ENCODE measurements around the gene STIP1.
A peak's percentile ranks its signal among the peaks of the same experiment; 100 is the strongest.

Gene STIP1

DNA sequence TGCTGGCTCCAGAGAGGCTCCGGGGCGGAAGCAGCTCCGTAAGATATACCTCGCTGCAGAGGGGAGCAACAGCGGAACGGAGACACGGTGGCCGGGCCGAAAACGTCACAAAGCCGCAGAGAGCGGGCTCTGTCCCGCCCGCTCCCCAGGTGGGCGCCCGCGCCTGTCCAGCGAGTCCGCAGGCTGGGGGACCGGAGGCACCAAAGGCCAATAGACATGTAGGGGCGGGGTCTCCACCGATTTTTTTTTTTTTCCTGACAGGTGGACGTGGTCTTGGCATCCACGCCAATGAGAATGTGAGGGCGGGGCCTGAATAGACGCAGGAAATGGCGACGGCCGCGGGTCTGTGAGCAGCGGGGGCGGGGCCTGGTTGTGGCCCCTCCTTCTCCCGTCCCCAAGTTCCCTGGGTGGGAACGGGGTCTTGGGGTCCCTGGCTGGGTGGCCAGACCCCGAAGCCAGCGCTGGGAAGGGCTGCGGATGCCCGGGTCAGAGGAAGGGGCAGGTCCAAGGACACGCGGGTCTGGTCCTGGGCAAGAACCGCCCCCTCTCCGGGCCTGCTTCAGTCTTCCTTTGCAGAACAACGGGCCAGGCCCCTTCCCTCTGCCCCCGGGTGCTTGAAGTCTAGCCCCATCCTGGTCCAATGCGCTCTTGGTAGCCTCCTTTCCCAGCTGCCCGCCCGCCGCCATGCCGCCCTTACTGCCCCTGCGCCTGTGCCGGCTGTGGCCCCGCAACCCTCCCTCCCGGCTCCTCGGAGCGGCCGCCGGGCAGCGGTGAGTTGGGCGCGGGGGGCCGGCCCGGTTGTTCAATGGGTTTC lies 44.4 kb downstream of the STIP1 start, which contains the start of gene DNAJC4:
Gene DNAJC4, plus strand, starts transcription at position 378 of the 814 bp plus-strand sequence. Its CDS starts 307 bp downstream, at position 685.
- no peaks in the 10 kb centered on the region for H3K9me3 ChIP-seq (ENCODE audit: insufficient read depth, low read length, severe bottlenecking)
- peaks cover 3% of the 10 kb centered on the region; the same call in 1 of the 2 replicates for H3K36me3 ChIP-seq (ENCODE audit: insufficient read depth, low read length)
- ATAC-seq (ENCODE audit: insufficient read depth, low read depth) (peak; percentile 57), DNase-seq (peak; percentile 92)
- TF ChIP-seq, protein P1, sequence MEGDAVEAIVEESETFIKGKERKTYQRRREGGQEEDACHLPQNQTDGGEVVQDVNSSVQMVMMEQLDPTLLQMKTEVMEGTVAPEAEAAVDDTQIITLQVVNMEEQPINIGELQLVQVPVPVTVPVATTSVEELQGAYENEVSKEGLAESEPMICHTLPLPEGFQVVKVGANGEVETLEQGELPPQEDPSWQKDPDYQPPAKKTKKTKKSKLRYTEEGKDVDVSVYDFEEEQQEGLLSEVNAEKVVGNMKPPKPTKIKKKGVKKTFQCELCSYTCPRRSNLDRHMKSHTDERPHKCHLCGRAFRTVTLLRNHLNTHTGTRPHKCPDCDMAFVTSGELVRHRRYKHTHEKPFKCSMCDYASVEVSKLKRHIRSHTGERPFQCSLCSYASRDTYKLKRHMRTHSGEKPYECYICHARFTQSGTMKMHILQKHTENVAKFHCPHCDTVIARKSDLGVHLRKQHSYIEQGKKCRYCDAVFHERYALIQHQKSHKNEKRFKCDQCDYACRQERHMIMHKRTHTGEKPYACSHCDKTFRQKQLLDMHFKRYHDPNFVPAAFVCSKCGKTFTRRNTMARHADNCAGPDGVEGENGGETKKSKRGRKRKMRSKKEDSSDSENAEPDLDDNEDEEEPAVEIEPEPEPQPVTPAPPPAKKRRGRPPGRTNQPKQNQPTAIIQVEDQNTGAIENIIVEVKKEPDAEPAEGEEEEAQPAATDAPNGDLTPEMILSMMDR (IDR thresholded peaks at IDR 0.05; ENCODE audit: borderline replicate concordance, extremely low read depth, low read length, poor library complexity, severe bottlenecking), result no peak
- TF ChIP-seq EZH2 (IDR thresholded peaks at IDR 0.05; ENCODE audit: borderline replicate concordance, low read depth, low read length, severe bottlenecking), result no peak
- H2AFZ ChIP-seq (ENCODE audit: low read depth, low read length), result peak within 1 kb of the TSS; percentile 78
- H3K27me3 ChIP-seq (ENCODE audit: insufficient read depth, low read length, poor library complexity), result no peaks in the 10 kb centered on the region
- peaks cover 76% of the 10 kb centered on the region for H3K4me1 ChIP-seq (ENCODE audit: insufficient read depth, low read length)
- peak within 1 kb of the TSS; percentile 75 for H3K27ac ChIP-seq (ENCODE audit: low read length)
- peak within 1 kb of the TSS; percentile 78 for H3K9ac ChIP-seq (ENCODE audit: low read depth, low read length)
- H3K79me2 ChIP-seq (ENCODE audit: insufficient read depth, low read length), result peaks cover 32% of the 10 kb centered on the region
- peaks cover 5% of the 10 kb centered on the region for H4K20me1 ChIP-seq (ENCODE audit: insufficient read depth, low read length)
- peak within 1 kb of the TSS; percentile 95 for H3K4me2 ChIP-seq (ENCODE audit: insufficient read depth, low read length)
- peak within 1 kb of the TSS; percentile 53 to 64 for H3K4me3 ChIP-seq (ENCODE audit: low read depth in 1 of 2, low read length in 2 of 2)

DNA sequence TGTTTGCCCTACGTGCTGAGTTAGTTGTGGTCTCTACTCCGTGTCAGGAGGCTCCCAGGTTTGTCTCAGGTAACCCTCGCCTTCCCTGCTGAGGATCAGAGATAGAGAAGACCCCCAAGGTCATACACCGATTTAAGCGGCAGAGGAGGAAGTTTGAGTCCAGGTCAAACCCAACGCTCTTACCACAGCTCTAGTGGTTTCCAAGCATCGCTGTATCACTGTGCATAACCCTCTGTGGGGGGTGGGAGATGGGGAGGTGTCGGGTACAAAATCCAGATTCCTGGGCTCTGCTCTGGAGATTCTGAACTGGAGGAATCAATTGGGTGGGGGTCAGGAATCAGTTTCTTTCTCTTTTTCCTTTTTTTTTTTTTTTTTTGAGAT lies 45.0 kb downstream of the STIP1 start:
- peak overlapping the region; percentile 75 for H3K27ac ChIP-seq (ENCODE audit: low read length)
- peaks cover 78% of the 10 kb centered on the region for H3K4me1 ChIP-seq (ENCODE audit: insufficient read depth, low read length)
- peaks cover 9% of the 10 kb centered on the region for H3K36me3 ChIP-seq (ENCODE audit: insufficient read depth, low read length)
- peak overlapping the region; percentile 78 for H2AFZ ChIP-seq (ENCODE audit: low read depth, low read length)
- H3K9me3 ChIP-seq (ENCODE audit: insufficient read depth, low read length, severe bottlenecking), result no peaks in the 10 kb centered on the region
- peaks cover 33% of the 10 kb centered on the region for H3K79me2 ChIP-seq (ENCODE audit: insufficient read depth, low read length)
- peak overlapping the region; percentile 53 to 64 for H3K4me3 ChIP-seq (ENCODE audit: low read depth in 1 of 2, low read length in 2 of 2)
- peaks cover 10% of the 10 kb centered on the region for H4K20me1 ChIP-seq (ENCODE audit: insufficient read depth, low read length)
- ATAC-seq (ENCODE audit: insufficient read depth, low read depth), result no peak
- DNase-seq, result no peak
- peak overlapping the region; percentile 95 for H3K4me2 ChIP-seq (ENCODE audit: insufficient read depth, low read length)
- no peaks in the 10 kb centered on the region for H3K27me3 ChIP-seq (ENCODE audit: insufficient read depth, low read length, poor library complexity)
- TF ChIP-seq, protein P1 (IDR thresholded peaks at IDR 0.05; ENCODE audit: borderline replicate concordance, extremely low read depth, low read length, poor library complexity, severe bottlenecking), result no peak
- TF ChIP-seq EZH2 (IDR thresholded peaks at IDR 0.05; ENCODE audit: borderline replicate concordance, low read depth, low read length, severe bottlenecking), result no peak
- peak overlapping the region; percentile 78 for H3K9ac ChIP-seq (ENCODE audit: low read depth, low read length)

DNA sequence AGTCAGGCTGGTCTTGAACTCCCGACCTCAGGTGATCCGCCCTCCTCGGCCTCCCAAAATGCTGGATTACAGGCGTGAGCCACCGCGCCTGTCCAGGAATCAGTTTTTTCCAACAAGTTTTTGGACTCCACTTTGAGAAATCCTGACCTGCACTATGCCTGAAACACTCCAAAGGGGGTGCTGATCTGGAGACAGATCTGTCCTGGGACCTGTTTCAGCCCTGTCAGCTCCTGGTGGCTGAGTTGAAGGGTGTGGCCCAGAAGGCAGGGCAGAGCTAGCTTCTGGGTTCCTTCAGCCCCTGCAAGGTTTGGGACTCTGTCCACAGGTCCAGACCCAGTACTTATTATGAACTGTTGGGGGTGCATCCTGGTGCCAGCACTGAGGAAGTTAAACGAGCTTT lies 45.6 kb downstream of the STIP1 start:
- TF ChIP-seq, protein P1 (IDR thresholded peaks at IDR 0.05; ENCODE audit: borderline replicate concordance, extremely low read depth, low read length, poor library complexity, severe bottlenecking), result no peak
- TF ChIP-seq EZH2 (IDR thresholded peaks at IDR 0.05; ENCODE audit: borderline replicate concordance, low read depth, low read length, severe bottlenecking), result no peak
- Histone ChIP-seq H3K27me3 (ENCODE audit: insufficient read depth, low read length, poor library complexity) (no peaks in the 10 kb centered on the region), H3K4me2 (ENCODE audit: insufficient read depth, low read length) (peak overlapping the region; percentile 95), H3K4me1 (ENCODE audit: insufficient read depth, low read length) (peaks cover 78% of the 10 kb centered on the region), H3K9ac (ENCODE audit: low read depth, low read length) (peak overlapping the region; percentile 78; the same call in 1 of the 2 replicates), H2AFZ (ENCODE audit: low read depth, low read length) (no peak overlapping the region), H4K20me1 (ENCODE audit: insufficient read depth, low read length) (peaks cover 13% of the 10 kb centered on the region), H3K9me3 (ENCODE audit: insufficient read depth, low read length, severe bottlenecking) (no peaks in the 10 kb centered on the region), H3K27ac (ENCODE audit: low read length) (no peak overlapping the region), H3K36me3 (ENCODE audit: insufficient read depth, low read length) (peaks cover 12% of the 10 kb centered on the region), H3K4me3 (ENCODE audit: low read depth in 1 of 2, low read length in 2 of 2) (no peak overlapping the region), H3K79me2 (ENCODE audit: insufficient read depth, low read length) (peaks cover 31% of the 10 kb centered on the region)
- DNase-seq, result no peak
- no peak for ATAC-seq (ENCODE audit: insufficient read depth, low read depth)

Data from DND-41 (cell line).